GM19328 (cell line): Measurements from ENCODE around the gene SDCBP2.
"Not testable (repeated sequence)": the region's sequence is repeated elsewhere in the genome, so short reads cannot be mapped to it uniquely, and the experiment has no call there.

Source experiments
- ATAC-seq: cut with Tn5 transposase; IDR thresholded peaks from one replicate; pipeline ENCODE4 v1.9.1; 2021; ENCODE audit warnings: mild to moderate bottlenecking, moderate library complexity; ENCODE audit not compliant: unreplicated experiment

The SDCBP2 gene

GRCh38 chr20:1360094-1360846 lies 31.3 kb upstream of the SDCBP2 start:
- no peak for ATAC-seq

- no peak for ATAC-seq
Observed at GRCh38 chr20:1357921-1358671, 29.2 kb upstream of the SDCBP2 start.

- no peak for ATAC-seq
Observed at GRCh38 chr20:1353956-1354355, 25.0 kb upstream of the SDCBP2 start.

GRCh38 chr20:1346315-1346969 lies 17.5 kb upstream of the SDCBP2 start:
- no peak for ATAC-seq

- ATAC-seq = no peak
Observed at GRCh38 chr20:1345756-1346093, 16.8 kb upstream of the SDCBP2 start.

GRCh38 chr20:1345030-1345755 lies 16.3 kb upstream of the SDCBP2 start:
- no peak for ATAC-seq

GRCh38 chr20:1343446-1344124 lies 14.6 kb upstream of the SDCBP2 start:
- not testable (repeated sequence) for ATAC-seq

GRCh38 chr20:1341561-1342265 lies 12.8 kb upstream of the SDCBP2 start:
- ATAC-seq = no peak

- ATAC-seq = no peak
Observed at GRCh38 chr20:1338801-1339200, 9.9 kb upstream of the SDCBP2 start.

- ATAC-seq = no peak
Observed at GRCh38 chr20:1338096-1338495, 9.2 kb upstream of the SDCBP2 start.

GRCh38 chr20:1337441-1337840 lies 8.5 kb upstream of the SDCBP2 start:
- ATAC-seq = no peak

GRCh38 chr20:1336699-1337367 lies 7.9 kb upstream of the SDCBP2 start:
- no peak for ATAC-seq

- ATAC-seq = no peak
Observed at GRCh38 chr20:1335961-1336698, 7.2 kb upstream of the SDCBP2 start.

GRCh38 chr20:1334761-1335160 lies 5.8 kb upstream of the SDCBP2 start:
- no peak for ATAC-seq

- ATAC-seq = no peak
Observed at GRCh38 chr20:1334370-1334731, 5.4 kb upstream of the SDCBP2 start.

- no peak for ATAC-seq
Observed at GRCh38 chr20:1333462-1334369, 4.8 kb upstream of the SDCBP2 start.

GRCh38 chr20:1332749-1333300 lies 3.9 kb upstream of the SDCBP2 start:
- ATAC-seq = no peak
